Mesothelial cell of epicardium (in vitro differentiated cells): ENCODE data around the gene DPH3. TPM values are rescaled to one million over a fixed set of nuclear protein-coding genes. Genes with fewer than 3 reads are reported as not detected.

Experiments used
- DNase-seq, 2 experiments: peaks; one replicate each; pipeline ENCODE4 v3.0.0; 2021; ENCODE audit warnings: low spot score in 2 of 2; ENCODE audit not compliant: unreplicated experiment in 2 of 2
- H3K27ac Mint-ChIP-seq: 2 replicates; pipeline ENCODE4 v1.8.0; 2021; ENCODE audit warnings: mixed read lengths
- H3K27me3 Mint-ChIP-seq: 2 replicates; pipeline ENCODE4 v1.8.0; 2021; ENCODE audit warnings: low read depth, mixed read lengths
- H3K36me3 Mint-ChIP-seq: 2 replicates; pipeline ENCODE4 v1.8.0; 2021; ENCODE audit warnings: mixed read lengths
- H3K4me1 Mint-ChIP-seq: 2 replicates; pipeline ENCODE4 v1.8.0; 2021; ENCODE audit warnings: mixed read lengths
- H3K4me3 Mint-ChIP-seq: 2 replicates; pipeline ENCODE4 v1.8.0; 2021; ENCODE audit warnings: mild to moderate bottlenecking, moderate library complexity, mixed read lengths
- H3K9me3 Mint-ChIP-seq: 2 replicates; pipeline ENCODE4 v1.8.0; 2021; ENCODE audit warnings: mixed read lengths
- CTCF ChIP-seq: fragments of 200-600 bp; sonication (generic); IDR thresholded peaks from one replicate; pipeline ENCODE4 v1.5.0; 2021; ENCODE audit warnings: antibody characterized with exemption; ENCODE audit not compliant: unreplicated experiment
- total RNA-seq: library from RNA; stranded (reverse); gene quantifications from 3 replicates; pipeline ENCODE4 v1.2.1, GENCODE V29; 2021

Gene DPH3
- total RNA-seq, 1 donor from 2014 or later, result 19.3 TPM

GRCh38 chr3:16252988-16253387, 11.8 kb downstream of the DPH3 start:
- no peaks in the 10 kb centered on the region for H3K9me3 Mint-ChIP-seq
- H3K4me1 Mint-ChIP-seq, result no peaks in the 10 kb centered on the region
- H3K4me3 Mint-ChIP-seq, result no peak overlapping the region
- H3K27ac Mint-ChIP-seq, result no peak overlapping the region
- DNase-seq, result no peak
- no peaks in the 10 kb centered on the region for H3K27me3 Mint-ChIP-seq
- H3K36me3 Mint-ChIP-seq, result no peaks in the 10 kb centered on the region
- TF ChIP-seq CTCF, result no peak

DNA sequence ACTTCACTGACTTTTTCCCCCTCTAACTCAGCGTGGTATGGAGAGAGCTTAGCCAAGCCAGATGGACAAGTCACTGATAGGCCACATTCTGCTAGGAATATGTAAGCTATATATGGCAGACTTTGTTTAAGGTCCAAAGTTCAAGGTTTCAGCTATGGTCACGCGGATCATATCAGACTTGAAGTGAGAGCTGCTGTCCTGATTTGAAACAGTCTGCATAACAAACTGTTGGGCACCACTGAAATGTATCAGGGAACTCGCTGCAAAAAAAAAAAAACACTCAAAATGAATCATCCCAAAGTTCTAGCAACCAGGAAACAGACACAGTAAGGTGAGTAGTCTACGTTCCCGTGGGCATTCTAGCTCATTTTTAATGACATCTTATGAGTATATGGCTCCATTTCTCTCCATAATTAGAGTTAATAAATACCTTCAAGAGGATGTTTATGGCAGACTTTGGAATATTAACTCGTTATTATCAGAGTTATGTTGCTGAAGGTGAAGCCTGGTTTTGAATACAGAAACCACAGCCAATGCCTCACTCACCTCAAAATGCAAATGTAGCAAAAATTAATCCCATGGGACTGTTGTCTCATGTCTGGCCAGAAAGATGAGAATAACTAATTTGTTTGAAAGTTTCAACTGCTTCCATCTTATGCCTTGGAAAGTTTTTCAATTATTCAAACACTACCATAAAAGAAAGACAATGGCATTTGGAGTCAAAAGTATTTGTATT, 12.3 kb downstream of the DPH3 start:
- DNase-seq, result no peak
- Mint-ChIP-seq H3K4me1 (no peaks in the 10 kb centered on the region), H3K9me3 (no peaks in the 10 kb centered on the region), H3K36me3 (no peaks in the 10 kb centered on the region), H3K27me3 (no peaks in the 10 kb centered on the region), H3K4me3 (no peak overlapping the region), H3K27ac (no peak overlapping the region)
- TF ChIP-seq CTCF, result no peak

DNA sequence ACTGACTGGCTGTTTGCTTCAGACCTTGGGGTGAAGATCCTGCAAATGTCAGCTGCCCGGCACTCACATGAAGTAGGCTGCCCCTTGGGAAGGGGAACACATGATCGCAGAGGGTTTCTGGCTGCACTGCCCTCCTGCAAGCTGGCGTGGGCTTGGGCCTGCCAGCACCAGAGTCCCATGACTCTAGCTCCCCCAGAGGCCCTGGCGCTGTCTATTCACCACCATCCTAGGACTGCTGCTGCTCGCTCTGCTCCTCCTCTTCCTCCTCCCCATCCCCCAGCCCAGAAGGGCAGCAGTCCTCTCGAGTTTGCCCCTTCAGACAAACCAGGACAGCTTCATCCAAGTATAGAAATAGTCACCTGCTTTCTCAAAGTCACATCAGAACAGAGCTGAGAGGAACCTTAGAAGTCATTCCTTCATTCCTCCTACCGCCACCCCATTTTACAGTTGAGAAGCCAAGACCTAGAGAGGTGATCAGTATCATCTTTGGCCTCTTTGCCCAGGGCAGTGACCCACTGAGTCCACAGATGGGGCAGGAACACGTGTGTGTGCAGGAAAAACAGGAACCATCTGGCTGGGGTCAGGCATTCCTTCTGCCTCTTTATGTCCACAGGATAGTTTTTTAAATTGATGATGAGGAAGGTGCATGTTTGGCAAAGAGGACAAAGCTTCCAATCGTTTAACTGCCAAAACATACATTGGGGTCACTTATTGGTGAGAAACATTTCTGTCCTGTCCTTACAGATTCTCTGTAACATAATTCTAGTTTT, 13.2 kb downstream of the DPH3 start:
- H3K27ac Mint-ChIP-seq, result no peak overlapping the region
- no peaks in the 10 kb centered on the region for H3K36me3 Mint-ChIP-seq
- TF ChIP-seq CTCF, result no peak
- no peaks in the 10 kb centered on the region for H3K9me3 Mint-ChIP-seq
- no peak overlapping the region for H3K4me3 Mint-ChIP-seq
- no peaks in the 10 kb centered on the region for H3K27me3 Mint-ChIP-seq
- no peaks in the 10 kb centered on the region for H3K4me1 Mint-ChIP-seq
- no peak for DNase-seq

GRCh38 chr3:16249886-16250285, 14.9 kb downstream of the DPH3 start:
- Mint-ChIP-seq H3K4me1 (no peaks in the 10 kb centered on the region), H3K4me3 (no peak overlapping the region), H3K27me3 (no peaks in the 10 kb centered on the region), H3K36me3 (no peaks in the 10 kb centered on the region), H3K27ac (no peak overlapping the region), H3K9me3 (no peaks in the 10 kb centered on the region)
- TF ChIP-seq CTCF, result no peak
- no peak for DNase-seq

- DNase-seq, result no peak
- Mint-ChIP-seq H3K27me3 (no peaks in the 10 kb centered on the region), H3K9me3 (no peaks in the 10 kb centered on the region), H3K4me1 (no peaks in the 10 kb centered on the region), H3K27ac (no peak overlapping the region), H3K36me3 (no peaks in the 10 kb centered on the region), H3K4me3 (no peak overlapping the region)
- TF ChIP-seq CTCF, result no peak
Observed at GRCh38 chr3:16249336-16249735, 15.4 kb downstream of the DPH3 start.
